GM19438 (cell line): ENCODE results near the gene NABP1.
A peak's percentile ranks its signal among the peaks of the same experiment; 100 is the strongest.
"Not testable (repeated sequence)": the region's sequence is repeated elsewhere in the genome, so short reads cannot be mapped to it uniquely, and the experiment has no call there.

Source experiments
- ATAC-seq: cut with Tn5 transposase; IDR thresholded peaks from one replicate; pipeline ENCODE4 v1.9.1; 2021; ENCODE audit warnings: low read depth; ENCODE audit not compliant: unreplicated experiment

NABP1 gene, protein sequence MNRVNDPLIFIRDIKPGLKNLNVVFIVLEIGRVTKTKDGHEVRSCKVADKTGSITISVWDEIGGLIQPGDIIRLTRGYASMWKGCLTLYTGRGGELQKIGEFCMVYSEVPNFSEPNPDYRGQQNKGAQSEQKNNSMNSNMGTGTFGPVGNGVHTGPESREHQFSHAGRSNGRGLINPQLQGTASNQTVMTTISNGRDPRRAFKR

DNA sequence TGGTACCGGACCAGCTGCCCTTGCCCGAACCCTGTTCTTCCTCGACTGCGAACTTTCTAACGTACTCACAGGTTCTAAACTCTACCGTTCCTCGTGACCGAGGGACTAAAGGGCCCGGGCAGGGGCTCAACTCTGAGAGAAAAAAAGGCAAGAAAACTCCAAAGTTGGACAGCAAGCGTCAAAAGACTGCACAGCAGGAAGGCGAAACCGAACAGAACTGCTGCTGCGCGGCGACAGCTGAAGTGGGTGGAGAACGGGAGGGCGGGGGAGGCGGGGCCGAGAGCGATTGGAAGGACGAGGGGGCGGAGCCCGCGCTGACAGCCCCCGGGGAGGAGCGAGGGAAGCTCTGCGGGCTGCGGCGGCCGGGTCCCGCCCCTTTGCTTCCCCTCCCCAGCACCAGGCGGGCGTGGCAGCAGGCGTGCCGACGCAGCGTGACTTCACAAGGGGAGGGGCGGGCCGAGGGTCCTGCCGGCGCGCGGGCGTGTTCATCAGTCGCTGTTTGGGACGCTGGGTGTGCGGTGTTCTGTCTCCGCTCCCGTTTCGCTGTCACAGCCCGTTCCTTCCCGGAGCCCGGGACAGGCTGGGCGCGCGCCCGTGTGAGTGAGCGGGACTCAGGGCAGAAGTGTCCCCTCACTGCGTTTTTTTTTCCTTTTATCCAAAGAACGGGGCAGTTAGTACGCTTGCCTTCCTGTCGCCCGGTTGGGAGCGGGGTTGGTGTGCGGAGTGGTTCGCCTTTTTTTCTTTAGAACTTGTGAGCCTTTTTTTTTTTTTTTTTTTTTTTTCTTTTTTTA, at the start of gene NABP1:
Gene NABP1, plus strand, starts transcription at position 491 of the 791 bp plus-strand sequence. CDS start 479 bp downstream, outside the sequence.
- peak; percentile 55 for ATAC-seq

DNA sequence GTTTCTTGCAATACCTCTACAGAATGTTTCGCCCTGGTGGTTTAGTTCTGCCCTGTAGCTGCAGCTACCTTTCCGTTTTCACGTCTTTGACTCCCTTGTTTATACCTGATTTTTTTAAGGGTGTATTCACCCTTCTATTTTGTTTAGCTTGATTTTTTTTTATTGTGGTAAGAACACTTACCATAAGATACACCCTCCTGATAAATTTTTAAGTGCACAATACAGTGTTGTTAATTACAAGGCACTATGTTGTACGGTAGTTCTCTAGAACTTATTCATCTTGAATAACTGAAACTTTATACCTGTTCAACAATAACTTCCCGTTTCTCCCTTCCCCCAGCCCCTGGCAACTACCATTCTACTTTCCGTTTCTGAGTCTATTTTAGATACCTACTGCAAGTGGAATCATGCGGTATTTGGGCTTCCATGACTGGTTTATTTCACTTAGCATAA, 48.9 kb upstream of the NABP1 start:
- no peak for ATAC-seq

DNA sequence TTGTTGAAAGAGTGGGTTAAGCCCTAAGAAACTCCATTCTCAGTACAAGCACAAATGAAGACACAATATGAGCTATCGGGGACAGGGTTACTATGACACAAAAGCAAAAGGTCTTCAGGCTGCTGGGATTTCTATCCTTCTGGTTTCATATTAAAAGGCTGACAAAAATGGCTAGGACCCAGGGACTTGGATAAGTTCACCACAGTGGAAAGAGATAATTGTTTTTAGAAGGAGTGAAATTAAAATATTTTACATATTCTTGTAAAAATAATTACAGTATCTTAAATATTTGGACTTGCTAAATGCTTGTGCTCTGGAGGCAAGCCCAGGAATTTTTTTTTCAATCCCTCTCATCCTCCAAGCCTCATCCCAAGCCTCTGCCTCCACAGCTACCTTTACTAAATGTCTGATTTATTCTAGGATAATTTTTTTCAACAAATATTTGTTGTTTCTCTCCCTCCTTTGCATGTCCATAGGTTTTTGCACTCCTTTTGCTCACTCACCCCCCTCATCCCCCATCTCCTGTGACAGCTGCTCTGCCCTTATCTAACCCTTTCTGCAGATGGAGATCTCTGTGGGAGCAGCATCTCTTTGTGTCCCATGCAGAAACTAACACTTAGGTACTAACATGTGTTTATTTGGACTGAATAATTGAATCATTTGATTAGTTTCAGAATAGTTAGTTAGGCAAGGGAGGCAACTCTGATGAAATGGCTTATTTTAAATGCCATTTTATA, 47.8 kb upstream of the NABP1 start:
- no peak for ATAC-seq

DNA sequence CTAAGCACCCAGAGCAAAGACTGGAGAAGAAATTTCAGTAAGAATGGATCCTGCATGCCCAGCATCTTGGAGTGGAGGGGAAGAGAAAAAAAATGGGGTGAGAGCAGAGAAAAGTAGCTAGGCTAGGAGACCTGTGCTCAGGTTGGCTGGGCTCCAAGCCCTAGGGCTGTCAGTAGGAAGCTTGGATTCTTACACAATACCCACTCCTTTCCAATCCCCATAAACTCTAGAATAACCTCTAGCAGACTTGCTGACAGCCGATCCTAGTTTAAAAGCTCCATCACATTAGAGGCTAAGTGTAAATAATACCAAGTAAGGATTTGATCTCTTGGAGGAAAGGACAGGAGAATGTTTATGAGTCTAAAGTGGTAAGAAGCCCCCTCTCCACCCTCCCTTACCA, 46.2 kb upstream of the NABP1 start:
- ATAC-seq: no peak

DNA sequence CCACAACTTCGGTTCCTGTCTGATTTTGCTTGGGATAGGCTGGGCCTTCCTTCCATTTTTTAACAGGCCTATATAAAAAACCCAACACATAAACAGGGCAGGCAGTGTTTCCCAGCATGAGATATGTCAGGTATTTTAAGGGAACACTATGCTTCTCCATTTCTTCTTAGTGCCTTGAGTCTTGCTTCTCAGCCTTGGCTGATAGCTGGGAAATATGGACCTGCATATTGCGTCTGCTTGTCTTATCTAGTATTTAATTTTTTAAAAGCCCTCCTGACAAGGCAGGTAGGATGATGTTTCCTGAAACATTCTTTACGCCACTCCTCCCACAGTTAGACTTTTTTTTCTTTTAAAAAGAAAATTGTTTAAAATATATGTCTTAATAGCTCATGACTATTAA, 45.5 kb upstream of the NABP1 start:
- ATAC-seq: no peak

DNA sequence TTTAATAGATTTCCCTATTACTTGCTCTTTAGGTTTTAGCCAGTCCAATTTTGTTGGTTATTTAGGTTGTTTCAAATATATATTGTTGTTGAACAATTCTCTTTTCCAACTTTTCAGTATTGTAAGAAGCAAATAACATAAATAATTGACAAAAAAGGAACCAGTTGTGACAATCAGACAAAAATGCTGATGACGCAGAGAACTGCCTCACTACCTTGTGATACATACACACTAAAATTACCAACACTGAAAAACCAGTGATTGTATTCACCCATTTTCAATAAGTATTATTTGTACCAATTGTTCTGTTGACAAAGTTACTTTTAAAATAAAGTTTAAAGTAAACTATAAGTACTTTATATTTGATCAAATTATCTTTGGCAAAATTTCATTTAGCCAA, 43.1 kb upstream of the NABP1 start:
- no peak for ATAC-seq

DNA sequence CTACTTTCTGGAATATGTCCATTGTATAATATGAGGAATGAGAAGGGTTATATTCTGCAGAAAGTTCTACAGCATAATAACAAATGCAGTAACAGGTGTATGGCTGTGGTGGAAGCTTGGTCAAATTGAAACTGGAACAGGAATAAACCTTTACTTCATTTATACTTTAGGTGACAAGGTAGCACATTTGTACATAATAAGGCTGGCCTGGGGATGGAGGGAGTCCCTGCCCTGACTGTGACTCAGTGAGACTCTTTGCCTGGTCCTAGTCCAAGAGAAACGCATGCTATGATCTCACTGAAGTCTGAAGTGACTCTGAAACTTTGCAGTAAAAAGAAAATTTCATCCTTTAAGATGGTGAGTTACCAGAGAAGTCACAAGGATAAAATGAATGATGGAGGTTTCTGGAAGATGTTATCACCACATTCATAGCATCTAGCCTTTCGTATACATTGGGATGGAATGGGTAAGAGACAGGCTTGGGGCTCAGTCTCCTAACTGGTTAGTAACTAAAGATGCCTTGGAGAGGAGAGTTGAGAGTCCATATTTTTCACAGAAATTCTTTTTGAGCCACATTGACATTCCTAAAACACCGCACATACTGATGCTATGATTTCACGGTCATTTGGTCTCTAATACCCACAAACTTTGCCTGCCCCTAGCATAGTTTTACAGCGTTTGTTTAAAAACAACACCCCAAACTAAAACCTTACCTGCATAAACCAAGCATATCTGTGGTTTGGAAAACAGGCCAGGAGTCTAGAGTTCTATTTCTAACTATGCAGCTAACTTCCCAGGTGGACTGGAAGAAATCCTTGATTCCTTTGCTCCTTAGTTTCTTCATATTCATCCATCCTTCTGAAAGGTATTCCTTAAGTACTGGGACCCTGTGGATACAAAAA, 42.4 kb upstream of the NABP1 start:
- ATAC-seq: peak; percentile 63

DNA sequence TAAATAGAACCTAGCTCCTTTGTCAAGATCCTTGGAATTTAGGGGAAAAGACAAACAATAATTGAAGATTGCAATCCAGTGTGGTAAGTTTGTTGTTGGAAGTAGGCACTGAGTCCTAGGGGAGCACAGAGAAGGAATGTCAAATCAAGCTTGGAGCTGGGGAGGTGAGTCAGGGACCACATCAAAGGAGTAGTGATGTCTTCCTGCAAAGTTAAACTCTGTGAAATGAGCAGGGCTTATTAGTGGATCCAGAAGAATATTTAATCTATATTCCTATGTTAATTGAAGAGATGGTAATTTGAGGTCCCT, 41.7 kb upstream of the NABP1 start:
- no peak for ATAC-seq

DNA sequence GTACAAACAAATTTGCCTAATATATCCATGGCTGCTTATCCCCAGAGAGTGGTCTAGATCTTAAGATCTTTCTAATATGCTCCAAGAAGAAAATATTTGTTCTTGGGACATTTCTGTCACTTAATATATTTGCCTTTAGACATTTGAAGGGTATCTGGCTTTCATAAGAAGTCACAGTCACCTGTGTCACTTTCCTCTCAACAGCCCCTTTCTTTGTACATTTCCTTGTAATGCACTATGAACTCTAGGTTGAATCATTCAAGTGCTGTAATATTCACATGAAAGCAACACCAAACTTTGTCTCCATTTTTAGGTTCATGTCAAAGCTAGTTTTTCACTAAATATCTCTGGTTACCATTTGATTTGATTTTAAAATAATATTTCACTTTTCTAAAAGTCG, 41.4 kb upstream of the NABP1 start:
- ATAC-seq: no peak

DNA sequence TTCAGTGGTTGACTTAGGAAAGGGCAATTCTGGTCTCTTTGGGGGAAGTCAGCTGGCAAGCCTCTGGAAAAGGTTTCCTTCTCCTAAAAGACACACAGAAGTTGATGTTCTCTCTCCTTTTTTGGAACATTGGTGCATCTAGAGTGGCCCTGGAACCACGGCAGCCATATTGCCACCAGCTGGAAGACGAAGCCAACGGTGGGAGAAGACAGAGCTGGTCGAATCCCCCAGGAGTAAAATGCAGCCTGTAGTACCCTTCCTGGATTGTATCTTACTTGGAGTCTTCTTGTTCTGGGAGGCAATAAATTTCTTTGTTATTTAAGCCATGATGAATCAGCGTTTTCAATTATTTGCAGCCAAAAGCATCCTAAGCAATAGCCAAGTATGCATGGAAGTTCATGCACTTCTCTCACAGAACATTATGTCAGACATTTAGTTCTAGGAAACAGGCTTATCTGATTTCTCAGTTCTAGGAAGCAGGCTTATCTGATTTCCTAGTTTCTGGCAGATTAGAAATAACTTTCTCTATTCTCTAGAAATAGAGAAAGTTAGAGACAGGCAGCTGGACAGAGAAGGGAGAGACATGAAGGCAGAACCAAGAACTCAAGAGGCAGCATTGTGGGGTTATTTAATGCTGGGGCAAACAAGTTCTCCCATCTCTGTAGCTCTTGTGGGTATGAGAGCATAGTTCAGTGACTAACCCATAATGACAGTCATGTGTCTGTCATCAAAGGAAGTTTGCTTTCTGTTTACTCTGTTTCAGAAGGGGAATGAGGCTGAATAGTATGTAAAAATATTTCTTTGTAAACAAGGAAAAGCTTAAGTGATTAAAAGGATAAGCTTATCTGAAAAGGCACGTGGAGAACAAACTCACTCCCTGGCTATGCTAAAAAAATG, 40.5 kb upstream of the NABP1 start:
- peak; percentile 55 for ATAC-seq

DNA sequence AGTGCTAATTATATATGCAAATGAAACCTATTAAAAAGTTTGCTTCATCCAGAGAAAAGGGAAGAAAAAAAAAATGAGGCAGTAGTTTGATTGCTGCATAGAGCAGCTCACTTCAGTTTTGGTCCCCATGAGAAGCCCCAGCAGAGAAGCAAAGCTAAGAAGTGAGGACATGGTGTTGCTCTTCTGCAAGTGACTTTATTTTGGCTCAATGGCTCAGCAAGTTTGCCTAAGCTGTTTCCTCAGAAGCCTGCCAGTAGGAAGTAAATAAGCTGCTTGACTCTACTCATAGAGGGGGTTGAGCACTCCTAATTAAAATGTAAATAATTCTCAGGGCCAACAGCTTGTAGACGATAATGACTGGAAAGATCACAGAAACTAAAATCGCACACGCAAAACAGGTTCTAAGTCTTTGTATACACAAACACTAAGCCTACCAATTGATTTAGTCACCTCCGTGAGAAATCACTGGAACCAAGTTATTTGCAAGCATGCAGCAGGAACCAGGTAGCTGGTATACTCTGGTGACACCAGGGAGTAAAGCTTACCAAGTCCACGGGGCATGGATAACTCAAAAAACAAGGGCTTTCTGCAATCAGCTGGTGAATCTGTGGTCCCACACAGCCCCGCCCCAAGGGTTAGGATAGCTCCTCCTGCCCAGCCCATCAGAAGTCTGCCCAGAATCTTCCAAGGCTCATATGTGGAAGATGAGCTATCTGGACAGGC, 39.7 kb upstream of the NABP1 start:
- no peak for ATAC-seq

DNA sequence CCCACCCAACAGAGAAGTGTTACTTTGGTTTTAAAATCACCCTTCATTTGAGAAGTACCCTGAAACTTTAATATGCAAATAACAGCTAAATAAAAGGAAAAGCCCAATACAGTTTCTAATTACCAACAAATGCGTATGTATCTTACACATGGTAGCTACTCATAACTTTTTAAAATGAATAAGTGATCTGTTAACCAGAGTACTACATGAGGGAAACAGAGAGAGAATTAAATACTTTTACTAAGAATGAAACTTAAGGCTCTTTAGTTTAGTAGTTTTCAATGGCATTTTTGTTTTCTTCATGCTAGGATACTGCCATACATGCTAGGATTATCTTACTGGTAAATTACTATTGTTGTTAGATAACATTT, 39.1 kb upstream of the NABP1 start:
- ATAC-seq: no peak

DNA sequence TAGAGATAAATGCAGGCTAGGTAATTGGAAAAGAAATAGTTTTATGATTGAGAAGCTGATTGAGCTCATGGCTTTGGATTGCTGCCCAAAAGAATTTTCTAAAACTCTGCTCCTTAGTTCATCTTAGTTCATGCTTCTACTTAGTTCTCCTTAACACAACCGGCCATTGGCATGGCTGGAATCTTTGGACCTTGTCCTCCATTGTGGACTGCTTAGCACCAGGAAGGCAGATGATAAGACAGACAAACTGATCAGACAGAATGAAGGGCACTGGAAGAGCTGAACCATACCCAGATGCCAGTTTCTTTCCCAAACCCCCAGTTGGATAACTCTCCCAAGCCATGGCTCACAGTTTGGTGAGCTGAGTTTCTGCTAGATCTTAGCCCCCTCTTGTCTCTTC, 36.3 kb upstream of the NABP1 start:
- ATAC-seq: no peak

DNA sequence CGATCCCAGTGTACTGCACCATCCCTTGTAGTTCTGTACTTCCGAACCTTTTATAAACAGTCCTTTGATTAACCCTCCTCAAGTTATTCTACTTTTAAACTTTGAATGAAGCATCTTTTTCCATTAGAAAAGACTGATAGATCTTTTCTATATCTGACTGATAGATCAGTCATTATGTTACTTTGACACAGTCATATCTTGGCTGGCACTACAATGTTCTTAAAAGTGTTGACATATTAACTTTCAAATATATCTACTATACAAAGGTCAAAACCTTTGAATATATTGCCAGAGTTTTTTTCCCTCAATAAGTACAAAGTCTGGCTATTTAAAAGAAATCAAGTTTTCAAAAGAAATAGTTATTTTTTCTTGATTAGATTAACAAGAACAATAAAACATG, 35.4 kb upstream of the NABP1 start:
- no peak for ATAC-seq

DNA sequence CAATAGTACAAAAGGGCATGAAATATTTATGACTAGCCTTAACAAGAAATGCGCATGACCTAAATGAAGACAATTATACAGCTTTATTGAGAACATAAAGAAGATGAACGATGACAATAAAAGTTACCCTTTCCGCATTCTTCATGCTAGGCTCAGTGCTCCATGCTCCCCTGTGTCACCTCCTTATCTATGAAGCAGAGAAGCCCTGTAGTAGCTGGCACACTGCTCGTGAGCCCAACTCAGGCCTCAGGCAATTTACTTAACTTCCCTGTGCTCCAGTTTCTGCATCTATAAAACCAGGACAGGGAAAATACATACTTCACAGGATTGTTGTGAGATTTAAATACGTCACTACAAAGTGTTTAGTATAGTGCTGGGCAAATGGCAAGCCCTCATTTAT, 34.5 kb upstream of the NABP1 start:
- ATAC-seq: no peak

DNA sequence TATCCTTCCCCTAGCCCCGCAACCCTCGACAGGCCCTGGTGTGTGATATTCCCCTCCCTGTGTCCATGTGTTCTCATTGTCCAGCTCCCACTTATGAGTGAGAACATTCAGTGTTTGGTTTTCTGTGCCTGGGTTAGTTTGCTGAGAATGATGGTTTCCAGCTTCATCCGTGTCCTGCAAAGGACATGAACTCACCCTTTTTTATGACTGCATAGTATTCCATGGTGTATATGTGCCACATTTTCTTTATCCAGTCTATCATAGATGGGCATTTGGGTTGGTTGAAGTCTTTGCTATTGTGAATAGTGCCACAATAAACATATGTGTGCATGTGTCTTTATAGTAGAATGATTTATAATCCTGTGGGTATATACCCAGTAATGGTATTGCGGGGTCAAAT, 33.3 kb upstream of the NABP1 start:
- ATAC-seq: not testable (repeated sequence)

DNA sequence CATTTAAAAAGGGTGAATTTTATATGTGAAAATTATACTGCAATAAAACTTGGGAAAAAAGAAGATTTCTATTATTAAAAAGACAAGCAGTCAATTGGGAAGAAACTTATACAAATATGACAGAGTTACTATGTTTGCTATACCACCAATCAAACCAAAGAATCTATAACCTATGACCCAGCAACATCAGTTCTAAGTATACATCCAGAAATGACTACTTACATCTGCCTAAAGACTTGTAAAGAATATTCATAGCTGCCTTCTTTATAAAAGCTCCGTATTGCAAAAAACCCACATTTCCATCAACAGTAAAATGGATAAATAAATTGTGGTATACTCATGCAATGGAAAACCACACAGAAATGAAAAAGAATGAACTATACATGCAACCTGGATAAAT, 32.9 kb upstream of the NABP1 start:
- no peak for ATAC-seq

DNA sequence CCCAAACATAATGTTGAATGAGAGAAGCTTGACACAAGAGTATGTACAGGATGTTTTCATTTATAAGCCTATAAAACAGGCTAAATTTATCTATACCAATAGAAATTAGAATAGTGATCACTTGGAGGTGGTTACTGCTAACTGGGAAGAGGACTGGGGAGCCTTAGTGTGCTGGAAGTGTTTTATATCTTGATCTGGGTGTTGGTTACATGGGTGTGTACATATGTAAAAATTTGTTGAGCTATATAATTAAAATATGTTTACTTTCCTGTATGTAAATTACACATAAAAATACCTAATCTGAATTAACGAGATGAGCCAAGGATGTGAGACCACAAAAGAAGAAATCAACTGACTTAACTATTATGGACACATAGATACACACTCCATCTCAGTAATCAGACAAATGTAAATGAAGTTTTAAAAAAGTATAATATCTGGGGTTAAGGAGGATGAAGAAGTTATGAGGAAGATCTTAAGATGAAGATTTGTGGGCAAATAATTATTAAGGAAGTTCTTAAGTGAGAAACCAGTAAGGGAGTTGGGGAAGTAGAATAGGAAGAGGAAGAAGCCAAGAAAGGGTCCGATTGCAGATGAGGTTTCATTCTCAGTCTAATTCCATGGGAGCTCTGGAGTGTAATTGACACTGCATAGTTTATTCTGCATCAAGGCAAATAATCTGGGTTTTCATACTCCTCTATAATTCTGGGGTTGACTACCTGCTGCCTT, 32.3 kb upstream of the NABP1 start:
- no peak for ATAC-seq
